HG03135 (cell line): ENCODE results near the gene CCDC149.
"Not testable (repeated sequence)": the region's sequence is repeated elsewhere in the genome, so short reads cannot be mapped to it uniquely, and the experiment has no call there.

ENCODE experiments used
- ATAC-seq: cut with Tn5 transposase; IDR thresholded peaks from one replicate; pipeline ENCODE4 v1.9.1; 2021; ENCODE audit warnings: mild to moderate bottlenecking, moderate library complexity; ENCODE audit not compliant: unreplicated experiment

CCDC149 gene

DNA sequence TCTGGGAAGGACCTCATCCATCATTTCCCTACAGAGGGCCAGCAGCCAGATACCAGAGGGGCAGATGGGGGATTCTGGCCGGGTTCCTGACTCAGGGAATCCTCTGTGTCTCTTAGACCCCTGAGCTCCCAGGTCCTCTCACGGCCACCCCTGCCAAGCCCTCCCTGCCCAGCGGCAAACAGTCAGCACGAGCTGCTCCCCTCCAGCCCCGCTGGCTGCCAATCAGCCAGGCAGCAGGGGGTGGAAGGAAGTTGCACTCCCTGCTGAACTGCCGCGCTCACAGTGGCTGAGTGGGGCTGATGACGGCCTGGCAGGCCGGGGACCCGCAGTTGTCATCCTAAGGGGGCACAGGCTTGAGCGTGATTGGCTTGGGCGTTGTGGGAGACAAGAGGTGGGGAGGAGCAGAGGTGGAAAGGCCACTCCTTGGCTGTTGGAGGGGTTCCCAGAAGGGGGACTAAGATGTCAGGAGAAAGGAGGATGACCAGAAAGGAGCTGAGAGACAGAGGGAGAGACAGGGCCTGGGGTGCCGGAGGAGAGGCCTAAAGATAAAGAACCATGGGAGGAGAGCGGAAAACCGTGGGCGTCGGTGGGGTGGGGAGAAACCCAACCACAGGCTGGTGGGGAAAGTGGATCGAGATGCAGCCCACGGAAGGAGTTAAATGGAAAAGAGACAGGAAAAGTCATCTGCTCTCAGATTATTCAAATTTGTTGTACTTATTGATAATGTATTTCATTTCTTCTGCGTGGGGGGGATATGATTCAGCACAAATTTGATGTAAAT is 4.4 kb upstream of the CCDC149 start:
- no peak for ATAC-seq

DNA sequence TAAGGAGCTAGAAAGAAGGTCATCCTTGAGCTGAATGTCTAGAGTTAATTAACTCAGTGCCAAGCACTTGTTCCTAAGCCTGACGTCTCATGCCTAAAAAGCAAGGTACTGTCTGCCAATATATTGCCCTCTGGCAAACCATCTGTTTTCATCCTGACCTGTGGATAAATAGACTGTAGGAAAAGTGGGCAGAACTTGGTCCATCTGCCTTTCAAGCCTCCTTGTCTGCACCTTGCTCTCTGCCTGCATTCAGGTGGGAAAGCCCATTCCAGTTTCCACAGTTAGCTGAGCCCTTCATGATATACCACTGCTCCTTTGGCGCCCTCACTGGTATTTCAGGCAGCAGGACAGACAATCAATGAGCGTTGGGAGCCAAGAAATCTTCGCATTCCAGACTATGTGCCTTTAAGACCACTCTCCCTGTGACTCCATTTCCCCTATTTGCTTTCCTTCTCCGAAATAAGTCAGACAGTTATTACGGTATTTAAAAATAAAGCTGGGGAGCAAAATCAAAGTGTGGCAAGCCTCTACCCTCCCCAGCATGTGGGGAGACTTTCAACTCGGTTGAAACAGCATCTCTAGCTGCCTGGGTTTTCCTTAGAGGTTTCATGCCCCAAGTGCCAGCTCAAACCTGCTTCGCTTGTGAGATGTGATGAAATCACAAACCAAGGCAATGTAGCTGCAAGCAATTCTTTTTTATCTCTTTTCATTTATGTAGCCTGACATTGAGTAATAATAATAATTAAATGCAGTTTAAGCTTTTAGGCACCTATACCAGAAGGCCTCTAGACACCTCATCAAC is 2.5 kb upstream of the CCDC149 start:
- no peak for ATAC-seq

DNA sequence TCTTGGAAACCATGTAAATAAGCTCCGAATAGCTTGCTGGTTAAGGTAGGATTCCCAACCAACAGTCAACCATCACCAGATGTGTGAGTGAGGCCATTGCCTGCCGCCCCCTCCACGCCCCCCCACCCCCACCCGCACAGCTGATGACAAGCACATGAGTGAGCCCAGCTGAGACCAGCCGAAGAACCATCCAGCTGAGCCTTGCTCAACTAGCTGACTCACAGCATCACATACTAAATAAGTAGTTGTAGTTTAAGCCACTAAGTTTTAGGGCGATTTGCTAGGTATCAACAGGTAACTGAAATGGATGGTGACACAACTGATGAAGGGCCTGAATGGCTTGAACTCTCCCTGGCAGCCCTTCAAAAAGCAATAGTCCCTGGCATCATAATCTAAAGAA is 1.6 kb upstream of the CCDC149 start:
- no peak for ATAC-seq

DNA sequence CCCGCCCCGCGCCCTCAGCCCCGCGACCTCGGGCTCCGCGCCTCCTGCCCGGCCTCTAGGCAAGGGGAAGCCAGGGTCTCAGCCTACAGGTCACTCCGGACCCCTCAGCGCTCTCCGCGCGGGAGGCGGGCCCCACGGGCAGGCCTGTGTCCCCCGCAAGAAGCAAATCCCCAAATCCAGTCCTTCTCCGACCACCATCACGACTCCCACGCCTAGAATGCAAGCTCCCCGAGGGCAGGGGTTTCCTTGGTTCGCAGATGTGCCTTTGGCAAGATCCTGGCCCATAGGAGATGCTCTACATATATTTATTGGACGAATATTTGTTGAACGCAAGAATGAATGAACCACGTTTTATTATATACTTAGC is 260 bp upstream of the CCDC149 start:
- ATAC-seq: no peak

DNA sequence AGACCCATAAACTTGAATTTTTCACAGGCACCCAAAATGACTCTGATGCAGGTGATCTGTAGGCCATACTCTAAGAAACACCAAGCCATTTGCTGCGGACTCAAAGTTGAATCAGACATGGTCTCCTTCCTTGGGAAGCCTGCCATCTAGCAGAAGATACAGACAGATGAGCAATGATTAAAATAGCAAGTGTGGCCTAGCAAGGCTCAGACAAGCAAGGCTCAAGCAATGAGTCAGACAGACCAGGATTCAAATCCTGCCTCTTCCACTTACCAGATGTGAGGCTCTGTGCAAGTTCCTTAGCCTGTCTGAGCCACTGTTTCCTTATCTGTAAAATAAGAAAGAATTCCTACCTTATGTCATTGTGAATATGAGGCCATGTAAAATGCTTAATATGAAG is 2.3 kb downstream of the CCDC149 start:
- no peak for ATAC-seq

DNA sequence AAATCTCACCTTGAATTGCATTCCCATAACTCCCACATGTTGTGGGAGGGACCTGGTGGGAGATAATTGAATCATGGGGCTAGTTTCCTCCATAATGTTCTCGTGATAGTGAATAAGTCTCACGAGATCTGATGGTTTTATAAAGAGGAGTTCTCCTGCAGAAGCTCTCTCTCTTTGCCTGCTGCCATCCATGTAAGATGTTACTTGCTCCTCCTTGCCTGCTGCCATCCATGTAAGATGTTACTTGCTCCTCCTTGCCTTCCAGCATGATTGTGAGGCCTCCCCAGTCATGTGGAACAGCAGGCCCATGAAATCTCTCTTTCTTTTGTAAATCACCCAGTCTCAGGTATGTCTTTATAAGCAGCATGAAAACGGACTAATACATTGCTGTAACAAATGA is 3.2 kb downstream of the CCDC149 start:
- ATAC-seq: not testable (repeated sequence)

DNA sequence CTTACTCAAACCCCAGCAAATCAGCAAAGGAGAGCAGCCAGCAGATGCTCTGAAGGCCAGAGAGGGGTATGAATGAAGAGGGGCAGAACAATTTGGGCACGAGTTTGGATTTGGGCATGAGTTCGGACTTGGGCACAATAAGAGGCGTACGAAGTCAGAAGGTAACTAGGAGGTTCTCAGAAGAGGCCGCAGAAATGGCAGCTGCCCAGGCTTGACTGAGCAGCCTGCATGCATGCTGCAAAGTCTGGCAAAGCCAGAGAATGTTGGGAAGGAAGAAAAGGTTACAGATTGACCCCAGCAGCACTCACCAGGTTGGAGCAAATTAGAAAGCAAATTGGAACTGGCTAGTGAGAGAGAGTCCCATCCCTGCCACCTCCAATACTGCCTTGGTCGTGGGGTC is 15.2 kb downstream of the CCDC149 start:
- no peak for ATAC-seq

DNA sequence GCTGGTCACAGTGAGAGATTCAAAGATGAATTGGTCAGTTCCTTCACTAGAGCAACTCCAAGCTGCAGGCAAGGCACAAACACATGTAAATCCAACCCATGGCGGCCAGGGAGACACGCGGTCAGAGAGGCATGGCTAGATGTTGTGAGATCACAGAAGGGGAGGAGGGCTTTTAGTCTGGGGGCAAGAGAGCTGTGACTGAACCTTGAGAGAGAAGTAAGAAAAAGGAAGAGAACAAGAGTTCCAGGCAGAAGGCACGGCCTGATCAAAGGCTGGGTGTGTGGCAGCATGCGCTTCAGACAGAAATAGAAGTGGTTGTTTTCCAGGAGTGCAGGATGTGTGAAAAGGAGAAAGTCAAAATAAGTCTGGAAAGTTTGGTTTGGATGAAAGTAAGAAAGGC is 15.9 kb downstream of the CCDC149 start:
- no peak for ATAC-seq

DNA sequence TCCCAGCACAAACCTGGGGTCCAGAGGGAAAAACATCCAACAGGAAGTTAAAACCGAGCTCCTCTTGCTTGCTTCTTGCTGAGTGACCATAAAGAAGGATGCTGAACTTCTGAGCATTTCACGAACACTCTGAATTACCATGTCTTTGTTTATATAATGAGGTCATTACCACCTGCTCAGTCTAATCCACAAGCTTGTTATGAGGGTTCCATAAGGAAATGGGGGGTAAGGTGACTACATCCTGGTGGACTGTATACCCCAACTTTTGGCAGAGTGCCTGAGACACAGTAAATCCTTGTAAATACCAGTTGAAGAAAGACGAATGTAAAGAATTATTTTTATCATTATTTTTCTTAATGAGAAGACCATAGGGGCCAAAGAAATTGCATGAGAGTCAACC is 16.8 kb downstream of the CCDC149 start:
- ATAC-seq: no peak

DNA sequence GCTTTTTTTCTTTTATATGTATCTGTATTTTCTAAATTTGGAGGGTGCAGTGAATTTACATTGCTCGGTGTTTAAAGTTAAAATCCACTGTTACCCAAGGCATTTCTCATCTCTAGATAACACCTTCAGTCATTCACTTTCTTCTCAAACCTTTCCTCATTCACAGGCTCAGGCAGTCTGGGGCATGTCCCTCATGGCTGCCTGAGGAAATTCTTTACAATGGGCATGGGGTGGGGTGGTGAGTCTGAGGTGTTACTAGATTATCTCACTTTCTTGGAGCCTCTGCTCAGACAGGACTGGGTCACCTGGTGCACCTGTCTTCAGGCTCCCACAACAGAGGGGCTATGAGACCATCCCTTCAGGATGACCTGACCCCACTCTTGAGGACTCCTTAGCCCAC is 17.4 kb downstream of the CCDC149 start:
- ATAC-seq: no peak

DNA sequence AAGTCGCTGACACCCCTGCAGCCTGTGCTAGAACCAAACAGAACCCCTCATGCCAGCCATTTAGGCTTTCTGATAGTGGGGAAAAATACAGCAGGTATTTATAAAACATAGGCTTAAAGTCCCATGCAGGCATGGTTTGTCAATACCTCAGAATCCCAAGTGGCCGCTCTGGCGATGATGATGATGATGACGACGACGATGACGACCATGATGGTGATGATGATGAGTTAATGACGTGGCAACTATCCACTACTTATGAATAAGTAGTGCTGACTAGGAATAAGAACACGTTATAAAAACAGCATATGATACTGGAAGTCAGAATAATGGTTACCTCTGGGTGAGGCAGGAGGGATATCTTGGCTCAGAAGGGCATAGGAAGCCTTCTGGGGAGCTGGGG is 18.0 kb downstream of the CCDC149 start:
- ATAC-seq: no peak

DNA sequence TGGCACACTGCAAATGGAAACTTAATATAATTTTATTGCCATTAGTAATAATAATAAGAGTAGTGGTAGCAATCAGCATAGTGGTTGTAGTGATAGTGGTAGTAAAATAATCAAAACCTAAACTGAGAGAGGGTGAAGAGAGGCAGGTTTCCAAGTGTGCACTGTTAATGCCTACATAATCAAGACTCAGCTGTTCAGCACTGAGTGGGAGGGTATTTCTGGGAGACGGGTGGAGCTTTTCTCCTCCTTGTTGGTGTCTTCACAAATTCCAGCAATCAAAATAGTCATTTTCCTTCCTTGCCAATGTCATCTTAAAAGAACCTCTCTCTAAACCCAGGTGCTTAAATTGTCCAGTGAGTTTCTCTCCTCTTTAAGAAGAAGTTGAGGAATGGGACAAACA is 18.6 kb downstream of the CCDC149 start:
- ATAC-seq: no peak

DNA sequence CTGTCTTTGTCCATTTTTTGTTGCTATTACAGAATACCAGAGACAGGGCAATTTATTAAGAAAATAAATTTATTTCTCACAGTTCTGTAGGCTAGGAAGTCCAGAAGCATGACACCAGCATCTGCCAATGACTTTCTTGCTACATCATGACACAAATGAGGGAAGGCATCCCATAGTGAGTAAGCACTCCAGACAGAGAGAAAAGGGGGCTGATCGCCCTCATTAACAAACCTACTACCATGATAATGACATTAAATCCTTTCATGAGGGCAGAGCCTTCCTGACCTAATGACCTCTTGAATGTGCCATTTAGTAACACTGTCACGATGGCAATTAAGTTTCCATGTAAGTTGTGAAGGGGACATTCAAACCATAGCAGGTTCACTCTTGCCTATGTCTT is 20.1 kb downstream of the CCDC149 start:
- no peak for ATAC-seq

DNA sequence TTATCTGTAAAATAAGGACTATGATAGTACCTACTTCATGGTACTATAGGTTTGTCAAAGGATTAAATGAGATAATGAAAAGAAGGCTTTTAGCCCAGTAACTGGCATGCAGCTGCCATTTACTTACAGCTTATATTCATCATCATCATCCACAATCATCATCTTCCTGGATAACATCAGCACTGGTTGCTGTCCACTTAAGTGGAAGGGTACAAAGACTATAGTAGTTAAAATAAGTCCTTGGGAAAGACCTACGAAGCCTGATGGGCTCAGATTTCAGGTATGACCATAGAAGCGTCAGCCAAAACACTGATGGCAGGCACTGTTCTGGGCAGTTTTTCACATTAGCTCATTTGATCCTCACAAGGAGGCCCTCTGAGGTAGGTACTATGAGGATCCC is 20.6 kb downstream of the CCDC149 start:
- no peak for ATAC-seq

DNA sequence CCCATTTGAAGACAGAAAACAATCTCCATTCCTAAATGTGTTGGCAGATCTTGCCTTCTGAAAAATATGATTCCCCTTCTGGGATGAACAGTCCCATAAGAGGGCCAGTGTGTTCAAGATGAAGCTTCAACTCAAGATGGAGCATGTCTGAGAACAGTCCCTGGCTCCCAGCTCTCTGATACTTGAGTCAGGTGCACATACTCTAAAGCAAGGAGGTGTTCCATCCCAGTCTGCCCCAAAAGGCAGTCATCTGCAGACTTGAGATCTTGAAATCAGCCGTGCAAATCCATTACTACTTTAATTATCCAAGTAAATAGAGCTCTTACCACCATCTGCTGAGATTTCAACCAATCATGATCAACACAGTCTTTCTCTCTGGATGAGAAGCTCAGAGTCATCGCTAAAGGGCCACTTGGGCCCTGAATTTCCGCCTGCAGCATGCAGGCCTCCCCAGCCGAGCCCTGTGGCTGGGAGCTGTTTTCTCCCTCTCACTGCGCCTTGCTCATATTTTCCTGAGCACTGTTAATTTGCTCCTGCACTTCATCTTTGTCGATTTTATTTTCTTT is 22.2 kb downstream of the CCDC149 start:
- ATAC-seq: no peak

DNA sequence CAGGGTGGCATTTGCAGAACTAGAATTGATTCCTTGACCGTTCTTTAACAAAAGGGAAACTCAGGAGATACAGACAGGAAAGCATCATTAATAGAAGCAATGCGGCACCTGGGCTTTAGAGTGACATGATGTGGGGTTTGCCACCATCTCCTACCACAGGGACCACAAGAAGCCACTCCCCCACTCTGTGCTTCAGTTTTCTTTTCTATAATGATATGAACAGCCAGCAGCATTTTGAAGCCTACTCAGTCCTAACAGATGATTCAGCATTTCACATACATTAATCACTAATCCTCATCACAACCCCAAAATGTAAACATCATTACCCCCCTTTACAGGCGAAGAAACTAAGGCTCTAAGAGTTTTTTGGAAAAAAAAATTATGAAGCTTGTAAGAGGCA is 22.9 kb downstream of the CCDC149 start:
- no peak for ATAC-seq

DNA sequence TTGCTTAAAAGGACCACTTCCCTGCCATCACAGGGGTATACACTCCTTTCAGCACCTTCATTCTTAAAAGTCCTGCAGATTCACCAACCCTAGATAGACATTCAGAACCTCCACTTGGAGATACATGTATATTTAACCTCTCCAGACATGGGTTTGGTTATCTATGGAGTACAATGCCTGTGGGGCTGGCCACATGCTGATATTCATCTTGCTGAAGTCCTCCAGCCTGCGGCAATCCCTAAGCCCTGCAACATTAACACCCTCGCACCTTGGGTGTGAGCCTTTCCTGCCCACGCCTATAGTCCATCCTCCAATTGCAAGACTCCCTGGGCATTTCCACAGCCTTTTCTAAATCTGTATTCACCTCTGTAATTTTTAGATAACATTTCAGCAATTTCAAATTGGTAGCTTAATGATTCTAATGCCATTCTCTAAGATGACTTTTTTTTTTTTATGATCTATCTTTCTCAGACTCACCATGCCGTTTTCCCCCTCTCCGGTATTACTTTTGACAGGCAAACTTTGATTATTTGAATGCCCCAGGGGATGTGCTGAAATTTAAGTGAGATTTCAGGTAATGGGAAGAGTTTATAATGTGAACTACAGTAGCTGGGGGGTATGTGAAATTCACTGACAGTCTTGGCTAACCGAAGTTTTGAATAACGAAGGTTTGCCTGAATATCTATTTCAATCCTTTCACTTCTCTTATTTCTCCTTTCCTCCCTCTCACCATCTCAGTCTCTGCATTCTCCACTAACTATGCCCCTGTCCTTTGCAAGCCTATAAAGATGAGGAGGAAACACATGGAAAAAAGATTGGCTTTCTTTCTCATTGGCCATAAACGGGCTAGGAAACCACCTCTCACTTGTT is 24.1 kb downstream of the CCDC149 start:
- no peak for ATAC-seq

DNA sequence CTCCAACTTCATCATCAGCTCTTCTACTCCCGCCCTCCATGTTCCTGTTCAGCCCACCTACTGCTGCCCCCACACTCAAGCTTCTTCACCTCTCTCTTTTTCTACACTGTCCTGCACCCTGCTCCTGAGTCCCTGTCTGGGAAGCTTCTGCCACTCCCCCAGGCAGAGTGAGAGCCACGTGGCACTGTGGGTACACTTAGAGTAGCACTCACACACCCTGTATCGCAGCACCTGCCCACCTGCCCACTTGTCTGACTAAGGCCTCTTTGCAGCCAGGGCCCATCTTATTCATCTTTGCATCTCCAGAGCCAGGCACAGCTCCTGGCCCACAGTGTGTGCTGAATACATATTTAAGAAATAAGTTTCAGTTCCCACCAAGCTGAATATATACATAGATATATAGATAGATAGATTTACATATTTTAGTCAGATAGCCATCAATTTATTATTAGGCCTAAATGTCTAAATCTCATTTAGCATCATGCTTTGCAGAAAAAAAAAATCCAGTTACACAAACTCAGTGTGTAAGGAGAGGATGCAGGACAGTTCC is 24.9 kb downstream of the CCDC149 start:
- ATAC-seq: no peak

DNA sequence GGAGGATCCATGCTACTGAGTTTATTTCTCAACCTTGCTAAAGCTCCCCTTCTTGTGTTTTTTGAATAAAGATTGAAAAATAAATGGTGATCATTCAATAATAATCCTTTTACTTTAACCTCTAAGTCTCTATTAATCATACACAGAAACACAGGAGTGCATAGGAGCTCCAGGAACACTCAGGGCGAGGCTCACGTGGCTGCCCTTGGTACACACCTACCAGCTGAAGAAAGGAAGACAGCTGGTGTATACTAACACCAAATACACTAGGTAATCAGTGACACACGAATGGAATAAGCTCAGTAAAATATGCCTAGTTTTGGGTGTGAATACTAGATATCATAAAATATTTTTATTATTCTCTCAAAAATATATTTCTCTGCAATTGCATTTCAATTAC is 26.2 kb downstream of the CCDC149 start:
- no peak for ATAC-seq

DNA sequence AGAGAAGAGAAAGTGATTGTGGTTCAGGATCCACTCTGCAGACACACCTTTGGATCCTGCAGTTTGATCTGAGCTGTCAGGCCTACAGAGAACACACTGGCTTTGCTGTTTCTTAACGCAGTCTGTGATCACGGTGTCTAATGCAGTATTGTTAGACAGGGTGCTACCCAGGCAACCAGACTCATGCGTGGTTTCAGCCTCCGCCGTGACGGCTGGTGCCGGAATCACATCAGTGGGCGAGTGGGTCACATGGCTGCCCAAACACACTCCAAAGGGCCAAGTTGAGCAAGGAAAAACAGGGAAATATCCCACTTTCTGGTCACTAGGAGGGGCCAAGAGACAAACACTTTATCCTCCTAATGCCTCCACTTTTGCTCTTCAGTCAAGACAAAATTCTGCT is 27.5 kb downstream of the CCDC149 start:
- ATAC-seq: no peak

DNA sequence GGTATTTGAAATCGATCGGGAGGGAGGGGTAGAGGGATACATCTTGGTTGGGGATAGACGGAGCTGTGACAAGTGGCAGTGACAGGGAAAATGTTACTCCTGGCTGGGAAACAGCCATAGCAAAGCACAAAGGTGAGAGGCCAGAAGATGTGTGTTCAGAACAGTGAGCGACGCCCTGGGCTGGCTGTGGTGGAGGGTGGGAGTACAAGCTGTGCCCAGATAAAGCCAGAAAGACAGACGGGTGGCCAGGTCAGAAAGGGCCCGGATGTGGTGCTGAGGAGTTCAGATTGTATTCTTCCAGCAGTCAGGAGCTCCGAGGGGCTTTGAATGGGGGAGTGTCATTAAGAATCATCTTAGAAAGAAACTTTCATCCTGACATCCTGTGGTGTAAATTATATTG is 27.9 kb downstream of the CCDC149 start:
- no peak for ATAC-seq
